Mammary epithelial cell (primary cell): ENCODE measurements around the gene FBXO42.

Source experiments
- EZH2 ChIP-seq: IDR thresholded peaks from 2 replicates; pipeline ENCODE4 v1.6.1; 2012; ENCODE audit warnings: low read length, inconsistent platforms, borderline replicate concordance
- TF ChIP-seq, protein P1 (sequence below), 2 donors: IDR thresholded peaks in 1 of 2; conservative IDR thresholded peaks in 1 of 2; 2 replicates each; pipeline ENCODE4 v1.5.1; 2011 to 2012; ENCODE audit warnings: inconsistent platforms in 2 of 2, low read length in 2 of 2, mild to moderate bottlenecking in 2 of 2, control low read depth in 1 of 2, low read depth in 1 of 2; ENCODE audit not compliant: insufficient read depth in 1 of 2; ENCODE audit errors: extremely low read depth in 1 of 2

DNA sequence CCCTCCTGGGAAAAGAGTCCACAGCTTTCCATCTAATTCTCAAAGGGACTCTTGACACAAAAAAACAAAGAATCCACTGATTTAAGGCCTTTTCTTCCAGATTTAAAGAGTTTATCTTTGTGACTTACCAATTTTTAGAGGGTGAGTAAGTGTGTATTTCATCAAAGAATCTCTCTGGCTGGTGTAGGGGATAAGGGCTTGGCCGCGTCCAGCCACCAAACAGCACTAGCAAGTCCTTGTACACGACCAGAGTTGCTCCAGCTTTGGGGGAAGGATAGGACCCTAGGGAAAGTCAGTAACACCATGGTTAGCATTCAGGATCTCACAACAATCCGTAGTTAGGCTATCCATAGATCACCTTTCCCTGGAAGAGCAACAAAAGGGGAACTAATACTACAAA lies 95.8 kb downstream of the FBXO42 start:
- TF ChIP-seq, protein P1, sequence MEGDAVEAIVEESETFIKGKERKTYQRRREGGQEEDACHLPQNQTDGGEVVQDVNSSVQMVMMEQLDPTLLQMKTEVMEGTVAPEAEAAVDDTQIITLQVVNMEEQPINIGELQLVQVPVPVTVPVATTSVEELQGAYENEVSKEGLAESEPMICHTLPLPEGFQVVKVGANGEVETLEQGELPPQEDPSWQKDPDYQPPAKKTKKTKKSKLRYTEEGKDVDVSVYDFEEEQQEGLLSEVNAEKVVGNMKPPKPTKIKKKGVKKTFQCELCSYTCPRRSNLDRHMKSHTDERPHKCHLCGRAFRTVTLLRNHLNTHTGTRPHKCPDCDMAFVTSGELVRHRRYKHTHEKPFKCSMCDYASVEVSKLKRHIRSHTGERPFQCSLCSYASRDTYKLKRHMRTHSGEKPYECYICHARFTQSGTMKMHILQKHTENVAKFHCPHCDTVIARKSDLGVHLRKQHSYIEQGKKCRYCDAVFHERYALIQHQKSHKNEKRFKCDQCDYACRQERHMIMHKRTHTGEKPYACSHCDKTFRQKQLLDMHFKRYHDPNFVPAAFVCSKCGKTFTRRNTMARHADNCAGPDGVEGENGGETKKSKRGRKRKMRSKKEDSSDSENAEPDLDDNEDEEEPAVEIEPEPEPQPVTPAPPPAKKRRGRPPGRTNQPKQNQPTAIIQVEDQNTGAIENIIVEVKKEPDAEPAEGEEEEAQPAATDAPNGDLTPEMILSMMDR (conservative IDR thresholded peaks at IDR 0.05 in 1 of 2, IDR thresholded peaks at IDR 0.05 in 1 of 2; ENCODE audit: extremely low read depth in 1 of 2, insufficient read depth in 1 of 2, low read depth in 1 of 2, low read length in 2 of 2), result no peak
- no peak for TF ChIP-seq EZH2
